ENCODE results near the gene GALNT4. TPM values are rescaled to one million over a fixed set of nuclear protein-coding genes. Genes with fewer than 3 reads are reported as not detected.

The GALNT4 gene
- total RNA-seq: 3.7 and 4.8 TPM in 2 replicates

DNA sequence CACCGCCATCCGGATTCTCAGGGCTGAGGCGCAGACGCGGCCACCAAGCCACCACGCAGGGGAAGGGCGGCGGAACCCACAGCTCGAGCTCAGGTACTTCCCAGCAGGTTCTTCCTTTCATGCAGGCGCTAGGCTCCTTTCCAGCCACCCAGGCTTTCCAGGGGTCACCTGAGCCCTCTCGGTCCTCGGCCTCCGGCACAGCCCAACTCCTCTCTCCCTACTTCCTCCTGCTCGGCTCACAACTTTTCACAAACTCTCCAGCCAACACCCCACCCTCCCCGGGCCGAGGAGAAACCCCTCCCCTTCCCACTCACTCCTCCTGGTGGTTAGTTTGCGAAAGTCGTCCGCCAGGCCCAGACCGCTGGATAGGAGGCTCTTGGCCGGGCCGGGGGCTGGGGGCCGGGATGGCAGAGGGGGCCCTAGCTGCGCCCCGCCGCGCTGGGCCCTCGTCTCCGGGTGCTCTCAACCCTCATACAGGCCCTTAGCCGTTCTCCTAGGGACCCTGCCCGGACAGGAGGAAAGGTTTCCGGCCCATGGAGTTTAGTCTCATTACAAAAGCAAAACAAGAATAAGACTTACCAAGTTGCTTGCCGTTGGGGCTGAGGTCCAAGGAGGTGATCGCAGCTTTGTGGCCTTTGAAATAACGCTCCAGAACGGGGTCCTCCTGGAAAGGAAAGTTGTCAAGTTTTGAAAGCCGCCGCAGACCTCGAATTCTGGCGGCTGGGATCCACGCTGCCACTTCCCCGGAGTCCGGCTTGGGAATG lies at the start of gene GALNT4:
Gene GALNT4 (minus strand): TSS at position 256 of the 764 bp plus-strand sequence. CDS start 247 bp downstream, at position 9.

DNA sequence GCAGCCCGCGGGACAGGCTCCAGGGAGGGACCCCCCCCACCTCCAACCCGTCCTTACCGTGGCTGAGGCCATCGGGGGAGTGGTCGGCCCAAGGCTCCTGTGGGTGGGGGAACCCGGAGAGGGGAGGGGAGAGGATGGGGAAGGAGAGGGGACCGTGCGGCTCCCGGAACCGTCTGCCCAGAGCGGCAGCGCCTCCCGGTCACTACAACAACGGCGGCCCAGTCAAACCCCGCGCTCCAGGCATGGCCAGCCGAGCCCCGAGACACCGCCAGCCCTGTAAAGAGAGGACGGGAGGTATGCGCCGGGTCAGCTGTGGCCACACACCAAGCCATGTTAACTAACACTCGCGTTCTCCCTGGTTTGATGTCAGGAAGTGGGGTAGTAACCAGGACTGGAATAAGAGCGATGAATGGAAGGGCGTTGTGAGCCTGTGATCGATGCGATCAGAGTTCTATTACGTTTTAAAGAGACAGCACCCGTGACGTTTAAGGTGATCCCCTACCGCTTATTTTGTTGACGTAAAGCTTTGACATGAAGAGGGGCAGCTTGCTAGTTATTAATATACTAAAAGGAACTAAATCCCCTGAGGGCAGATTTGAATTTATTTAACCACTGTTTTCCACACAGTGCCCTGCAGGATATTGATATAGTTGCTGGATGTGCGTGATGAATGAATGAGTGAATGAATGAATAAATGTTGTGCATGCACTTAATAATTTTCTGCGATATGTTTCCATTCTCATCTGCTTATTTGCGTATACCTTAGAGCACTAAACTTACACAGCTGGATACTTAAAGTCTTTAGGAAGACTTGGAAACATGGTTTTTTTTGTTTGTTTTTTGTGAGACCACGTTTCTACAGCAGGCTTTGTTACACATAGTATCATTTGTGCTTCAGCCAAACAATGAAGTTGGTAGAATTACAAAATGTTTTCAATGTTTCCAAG lies 1.5 kb upstream of the GALNT4 start, which contains the start of gene POC1B:
Gene POC1B (minus strand): TSS at position 224 of the 947 bp plus-strand sequence. CDS start 152 bp downstream, at position 72.

Other genes with a start within 250 kb of the GALNT4 start
- gene DUSP6, start 172.3 kb downstream of the GALNT4 start, total RNA-seq: 41.8 and 56.7 TPM in 2 replicates
- gene POC1B, start 1.3 kb upstream of the GALNT4 start, total RNA-seq: 9.9 and 10.4 TPM in 2 replicates
- 15.8 and 16.4 TPM in 2 replicates for gene ATP2B1, start 184.0 kb upstream of the GALNT4 start, total RNA-seq

All from mesangial cell (primary cell).